AG09319 (cell line): Measurements from ENCODE around the gene KCNQ2.

Experiments
- DNase-seq: peaks from one replicate; pipeline ENCODE4 v3.0.0-alpha.2; 2010; ENCODE audit warnings: low read depth; ENCODE audit errors: extremely low read depth
- CTCF ChIP-seq: IDR thresholded peaks from 2 replicates; pipeline ENCODE4 v1.5.1; 2011; ENCODE audit warnings: low read depth, mild to moderate bottlenecking, inconsistent platforms, low read length, moderate library complexity

KCNQ2 gene

GRCh38 chr20:63352811-63353221 is 119.6 kb downstream of the KCNQ2 start:
- DNase-seq: no peak
- TF ChIP-seq CTCF: no peak

- no peak for DNase-seq
- no peak for TF ChIP-seq CTCF
Measured at GRCh38 chr20:63351811-63352591, 120.5 kb downstream of the KCNQ2 start.

GRCh38 chr20:63351326-63351700 is 121.1 kb downstream of the KCNQ2 start:
- DNase-seq: no peak
- TF ChIP-seq CTCF: no peak

- no peak for TF ChIP-seq CTCF
- no peak for DNase-seq
Measured at GRCh38 chr20:63350597-63351325, 121.7 kb downstream of the KCNQ2 start.
